GM19438 (cell line): ENCODE results near the gene NKIRAS2.
"Not testable (repeated sequence)": the region's sequence is repeated elsewhere in the genome, so short reads cannot be mapped to it uniquely, and the experiment has no call there.

ENCODE experiments used
- ATAC-seq: cut with Tn5 transposase; IDR thresholded peaks from one replicate; pipeline ENCODE4 v1.9.1; 2021; ENCODE audit warnings: low read depth; ENCODE audit not compliant: unreplicated experiment

Gene NKIRAS2

DNA sequence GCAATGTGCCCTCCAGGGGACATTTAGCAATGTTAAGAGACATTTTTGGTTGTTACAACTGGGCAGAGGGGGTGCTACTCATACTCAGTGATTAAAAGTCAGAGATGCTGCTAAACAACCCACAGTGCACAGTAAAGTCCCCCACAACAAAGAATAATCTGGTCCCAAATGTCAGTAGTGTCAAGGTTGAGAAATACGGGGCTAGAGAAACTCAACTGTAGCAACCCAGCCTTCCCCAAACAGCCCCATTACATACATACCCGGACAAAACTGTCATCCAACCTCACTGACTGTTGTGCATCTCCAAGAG lies 23.1 kb upstream of the NKIRAS2 start:
- ATAC-seq: no peak

DNA sequence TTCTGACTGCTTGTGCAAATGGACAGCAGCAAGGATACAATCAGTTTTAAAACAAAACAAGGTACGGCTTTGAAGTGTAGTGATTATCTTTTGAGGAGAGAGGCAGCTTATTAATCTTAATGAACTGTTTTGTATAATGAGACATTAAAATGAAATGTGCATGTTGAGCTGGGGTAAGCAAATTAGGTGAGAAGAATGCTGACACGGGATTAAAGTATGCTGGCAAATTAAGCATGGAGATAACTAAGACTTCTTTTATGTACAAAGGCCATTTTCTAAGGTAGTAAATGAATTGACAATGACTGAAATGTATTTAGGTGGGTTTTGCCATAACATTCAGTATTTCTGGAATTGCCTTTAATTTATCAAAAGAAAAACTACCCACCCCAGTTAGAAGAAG lies 21.4 kb upstream of the NKIRAS2 start:
- ATAC-seq: no peak

- no peak for ATAC-seq
Measured at GRCh38 chr17:42000413-42001133, 19.3 kb upstream of the NKIRAS2 start.

- no peak for ATAC-seq
Measured at GRCh38 chr17:42001729-42002128, 18.2 kb upstream of the NKIRAS2 start.

DNA sequence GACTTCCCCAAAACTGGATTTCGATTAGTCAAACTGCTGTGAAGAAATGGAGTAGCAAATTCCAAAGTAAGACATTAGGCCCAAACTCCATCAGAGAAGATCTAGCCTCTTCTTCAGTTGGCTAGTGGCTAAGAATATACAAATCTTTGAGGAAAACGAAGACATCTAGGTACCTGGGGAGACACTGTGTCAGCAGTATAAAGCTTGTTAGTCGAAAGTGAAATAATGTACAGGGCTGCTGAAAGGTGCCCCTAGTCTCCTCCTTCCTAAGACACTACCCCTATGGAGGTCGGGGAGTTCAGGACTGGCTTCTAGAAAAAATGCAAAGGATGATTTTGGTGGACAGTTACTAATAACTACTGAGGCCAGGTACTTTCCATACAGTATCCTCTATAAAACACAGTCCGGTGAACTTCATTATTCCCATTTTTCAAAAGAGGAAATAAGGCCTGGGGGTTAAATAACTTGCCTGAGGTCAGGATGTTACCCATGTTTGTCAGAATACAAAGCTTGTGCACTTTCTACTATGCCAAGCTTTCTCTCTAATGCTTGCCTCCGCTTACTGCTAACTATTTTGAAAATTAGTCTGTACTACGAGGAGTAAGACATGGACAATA lies 17.6 kb upstream of the NKIRAS2 start:
- no peak for ATAC-seq

DNA sequence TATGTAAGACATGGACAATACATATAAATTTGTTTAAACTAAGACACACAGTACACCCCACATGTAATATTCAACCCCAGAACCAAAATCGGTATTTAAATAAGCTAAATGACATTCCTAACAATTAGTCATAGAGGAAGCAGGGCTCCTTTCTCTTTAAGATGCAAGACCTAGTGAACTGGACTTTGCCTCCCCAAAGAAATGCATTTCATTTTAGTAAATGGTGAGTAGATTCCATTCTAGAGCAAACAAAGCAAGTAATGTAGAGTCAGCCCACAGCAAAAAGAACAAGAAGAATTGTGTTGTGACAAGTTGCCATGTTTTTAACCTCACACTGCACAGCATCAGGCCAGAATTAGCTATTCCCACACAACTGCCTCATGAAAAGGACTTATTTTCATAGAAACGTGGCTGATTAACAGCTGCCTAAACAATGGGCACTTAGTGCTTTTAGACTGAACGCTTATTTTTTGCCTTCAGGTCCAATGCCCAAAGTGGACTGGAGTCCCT lies 17.0 kb upstream of the NKIRAS2 start:
- ATAC-seq: no peak

DNA sequence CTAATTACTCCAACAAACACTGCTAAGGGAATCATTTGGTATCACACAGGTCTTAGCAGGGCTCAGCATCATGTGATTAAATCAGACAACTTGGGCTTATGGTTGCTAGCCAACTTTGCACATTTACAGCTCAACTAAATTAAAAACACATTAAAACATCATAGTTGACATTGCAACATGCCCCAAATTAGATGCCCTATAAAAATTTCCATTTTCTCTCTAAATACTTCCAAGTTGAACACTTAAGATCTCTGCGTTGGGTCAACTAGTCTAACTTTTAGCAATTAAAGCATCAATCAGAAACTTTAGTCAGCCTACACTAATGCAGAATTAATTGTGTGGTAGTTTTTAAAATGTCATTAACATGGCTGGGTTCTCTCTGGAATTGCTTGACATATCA lies 14.7 kb upstream of the NKIRAS2 start:
- no peak for ATAC-seq

DNA sequence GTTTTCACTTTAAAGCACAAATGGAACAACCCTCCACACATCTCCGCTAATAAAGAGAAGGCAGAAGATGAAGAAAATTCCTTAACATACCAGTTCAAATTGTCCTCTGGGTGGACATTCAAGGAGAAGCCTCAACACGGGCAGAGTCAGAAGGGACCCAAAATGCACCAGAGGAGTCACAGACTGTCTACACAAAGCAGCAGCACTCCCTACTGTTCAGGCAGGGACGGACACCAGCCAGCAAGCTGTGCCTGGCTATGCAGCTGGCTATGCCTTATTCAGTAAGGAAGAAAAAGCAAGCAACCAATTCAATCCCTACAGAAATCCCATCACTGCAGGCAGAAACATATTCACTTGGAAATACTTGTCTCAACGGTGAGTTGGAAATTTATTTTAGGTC lies 10.7 kb upstream of the NKIRAS2 start:
- ATAC-seq: no peak

GRCh38 chr17:42010266-42010680 lies 9.6 kb upstream of the NKIRAS2 start:
- not testable (repeated sequence) for ATAC-seq

DNA sequence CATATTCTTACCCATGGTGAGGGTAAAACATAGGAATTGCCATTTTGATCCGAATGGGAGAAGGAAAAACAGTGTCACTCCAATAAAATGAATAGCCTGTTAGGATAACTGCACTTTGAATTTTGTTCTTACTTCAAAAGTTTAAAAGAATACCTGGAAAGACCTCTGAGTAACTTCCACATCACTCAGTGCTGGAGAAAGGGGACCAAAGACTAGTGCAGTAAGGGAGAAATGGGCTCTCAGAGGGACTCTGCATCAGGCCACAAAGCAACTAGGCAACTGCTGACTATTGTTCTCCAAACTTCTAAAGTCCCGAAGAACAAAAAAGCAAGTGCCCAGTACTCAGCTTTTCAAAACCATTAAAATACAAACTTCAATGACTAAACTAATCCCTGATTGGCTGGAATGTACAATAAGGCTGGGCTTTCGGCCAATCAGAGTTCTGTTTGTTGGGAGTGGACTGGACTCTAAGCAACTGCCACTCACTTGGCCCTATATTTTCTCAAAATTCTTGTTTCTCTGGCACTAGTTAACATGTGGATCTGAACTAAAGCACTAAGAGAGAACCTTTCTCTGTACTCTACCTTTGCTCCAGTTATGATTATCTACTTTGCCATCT lies 8.9 kb upstream of the NKIRAS2 start:
- ATAC-seq: no peak

GRCh38 chr17:42012363-42012762 lies 7.5 kb upstream of the NKIRAS2 start:
- not testable (repeated sequence) for ATAC-seq

DNA sequence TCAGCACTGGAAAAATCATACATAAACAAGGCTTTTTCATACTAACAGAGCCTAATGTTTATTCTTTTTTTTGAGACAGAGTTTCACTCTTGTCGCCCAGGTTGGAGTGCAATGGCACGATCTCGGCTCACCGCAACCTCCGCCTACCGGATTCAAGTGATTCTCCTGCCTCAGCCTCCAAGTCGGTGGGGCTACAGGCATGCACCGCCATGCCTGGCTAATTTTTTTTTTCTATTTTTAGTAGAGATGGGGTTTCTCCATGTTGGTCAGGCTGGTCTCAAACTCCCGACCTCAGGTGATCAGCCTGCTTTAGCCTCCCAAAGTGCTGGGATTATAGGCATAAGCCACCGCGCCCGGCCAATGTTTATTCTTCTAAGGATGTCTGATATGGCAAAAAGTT lies 6.2 kb upstream of the NKIRAS2 start:
- not testable (repeated sequence) for ATAC-seq

- no peak for ATAC-seq
Measured at GRCh38 chr17:42016411-42016831, 3.5 kb upstream of the NKIRAS2 start.

DNA sequence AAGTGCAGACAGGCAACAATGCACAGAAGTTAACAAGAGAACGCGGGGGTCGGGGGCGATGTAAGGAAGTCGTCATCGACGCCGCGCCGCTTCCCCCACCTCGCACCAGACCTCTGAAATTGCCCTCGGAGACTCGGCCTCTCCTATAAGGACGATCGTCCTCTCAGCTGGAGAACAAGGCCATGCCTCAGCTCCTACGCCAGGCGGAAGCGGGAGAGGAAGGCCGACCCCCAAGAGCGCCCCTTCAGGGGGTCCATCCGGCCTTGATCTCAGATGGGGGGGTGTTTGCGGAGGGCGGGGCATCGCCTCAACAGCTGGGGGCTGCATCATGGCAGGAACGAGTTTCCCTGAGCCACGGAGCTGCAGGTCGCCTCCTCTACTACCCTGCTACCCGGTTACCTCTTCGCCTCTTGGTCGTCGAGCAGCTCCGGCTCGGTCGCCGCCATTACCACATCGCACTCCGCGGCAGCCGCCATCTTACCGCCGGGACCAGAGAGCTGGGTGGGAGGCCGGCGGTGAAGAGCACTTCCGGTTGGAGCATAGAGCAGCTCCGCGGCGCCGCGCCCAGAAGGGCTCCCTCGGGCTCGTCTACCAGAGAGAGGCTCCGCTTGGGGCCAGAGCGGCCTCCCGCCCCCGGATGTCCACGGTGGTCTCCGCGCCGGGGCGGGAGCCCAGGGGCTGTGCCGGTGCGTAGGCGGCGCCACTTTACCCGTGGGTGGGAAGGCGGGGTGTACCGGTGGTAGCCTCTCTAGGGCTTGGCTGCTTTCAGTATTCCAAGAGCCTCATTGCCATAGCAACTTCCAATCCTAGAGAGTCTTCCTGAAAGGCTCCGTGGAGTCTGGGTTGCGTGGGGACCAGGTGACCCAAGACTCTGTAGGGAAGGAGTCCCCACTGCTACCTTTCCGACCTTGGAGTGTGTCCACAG lies 2.7 kb upstream of the NKIRAS2 start, which contains the start of gene DNAJC7:
Gene DNAJC7 (minus strand): TSS at position 499 of the 925 bp plus-strand sequence. CDS start 23 bp downstream, at position 476.
- peak; percentile 77 for ATAC-seq

DNA sequence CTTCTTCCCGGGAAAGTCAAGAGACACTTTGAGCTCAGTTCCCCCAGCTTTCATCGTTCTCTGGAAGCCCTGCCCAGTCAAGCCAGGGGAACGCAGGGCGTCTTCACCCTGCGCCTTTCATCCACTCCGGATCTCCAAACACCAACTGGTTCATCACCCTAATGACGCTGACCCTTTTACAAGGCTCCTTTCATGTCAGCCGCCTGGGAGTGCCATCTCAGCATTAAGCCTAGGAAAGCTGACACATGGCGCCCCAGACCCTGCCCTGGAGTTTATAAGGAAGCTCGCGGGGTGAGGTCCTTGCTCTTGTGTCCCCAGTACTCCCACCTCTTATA lies 2.1 kb upstream of the NKIRAS2 start:
- ATAC-seq: peak; percentile 6

DNA sequence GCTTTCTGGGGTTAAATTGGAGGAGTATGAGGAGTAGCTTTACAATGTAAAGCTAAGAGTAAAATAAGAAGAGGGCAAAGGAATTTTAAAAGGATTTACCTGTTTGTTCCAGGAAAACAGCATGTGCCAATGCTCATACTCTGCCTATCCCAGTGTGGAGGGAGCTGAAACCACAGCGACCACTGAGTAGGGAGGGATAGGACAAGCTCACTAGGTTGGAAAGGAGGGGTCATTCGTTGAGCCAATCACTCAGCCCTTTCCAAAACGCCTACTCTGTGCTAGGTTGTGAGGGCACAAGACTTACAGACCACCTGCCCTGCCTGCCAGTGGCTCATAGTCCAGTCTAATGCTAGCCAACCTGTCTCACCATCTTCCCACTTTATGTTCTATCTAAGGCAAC lies 1.6 kb upstream of the NKIRAS2 start:
- no peak for ATAC-seq

GRCh38 chr17:42018988-42019387 lies 902 bp upstream of the NKIRAS2 start:
- no peak for ATAC-seq

- not testable (repeated sequence) for ATAC-seq
Measured at GRCh38 chr17:42020845-42021244, 955 bp downstream of the NKIRAS2 start.

- no peak for ATAC-seq
Measured at GRCh38 chr17:42023524-42024349, 3.8 kb downstream of the NKIRAS2 start.

GRCh38 chr17:42025191-42025579 lies 5.3 kb downstream of the NKIRAS2 start:
- ATAC-seq: no peak
